Transverse colon (tissue), 4 donors: ENCODE results near the gene PRR33.

Experiments
- CTCF ChIP-seq, 5 experiments: fragments of 200-600 bp in 3 of 5; fragments of 450-650 bp in 2 of 5; sonication (generic) in 3 of 5; IDR thresholded peaks; 1 replicate in 2 of 5; 2 replicates in 3 of 5; pipeline ENCODE4 v1.5.1; 2016 to 2017; ENCODE audit warnings: antibody characterized with exemption in 5 of 5, inconsistent platforms in 3 of 5, mild to moderate bottlenecking in 2 of 5, moderate library complexity in 1 of 5
- EP300 ChIP-seq: sonication (generic); formaldehyde crosslinking; IDR thresholded peaks from one replicate; pipeline ENCODE4 v1.6.1; 2017; ENCODE audit warnings: antibody characterized with exemption, low read depth
- POLR2A ChIP-seq: fragments of 450-650 bp; IDR thresholded peaks from one replicate; pipeline ENCODE4 v1.6.1; 2016; ENCODE audit warnings: antibody characterized with exemption, mild to moderate bottlenecking, moderate library complexity
- POLR2AphosphoS5 ChIP-seq, 3 donors: sonication (generic); formaldehyde crosslinking; IDR thresholded peaks; one replicate each; pipeline ENCODE4 v1.6.1; 2016; ENCODE audit warnings: antibody characterized with exemption in 3 of 3

GRCh38 chr11:1906611-1907423, 15.1 kb upstream of the PRR33 start:
- TF ChIP-seq CTCF (IDR thresholded peaks at IDR 0.05) (no peak), POLR2A (no peak), POLR2AphosphoS5 (IDR thresholded peaks at IDR 0.05) (no peak), EP300 (no peak)
